BJ (cell line): ENCODE data around the gene CGREF1. TPM values are rescaled to one million over a fixed set of nuclear protein-coding genes. Genes with fewer than 3 reads are reported as not detected.

Experiments used
- CTCF ChIA-PET: fragments of 350-600 bp; formaldehyde crosslinking; extraction: SDS; loops from one replicate; lab custom pipeline; 2021; ENCODE audit warnings: antibody characterized with exemption, inconsistent platforms; lab: Yijun Ruan, JAX
- POLR2A ChIA-PET: fragments of 300-600 bp; sonication (Branson Sonifier 250); formaldehyde crosslinking; extraction: SDS; loops from one replicate; lab custom pipeline; 2021; ENCODE audit warnings: antibody characterized with exemption; lab: Charles Lee
- DNase-seq: peaks from one replicate; pipeline ENCODE4 v3.0.0-alpha.2; 2011; ENCODE audit warnings: low read depth
- H3K27me3 ChIP-seq: 2 replicates; pipeline ENCODE4 v1.6.0; 2011; ENCODE audit warnings: low read length; ENCODE audit not compliant: control insufficient read depth, insufficient read depth
- H3K36me3 ChIP-seq: 2 replicates; pipeline ENCODE4 v1.5.1; 2011; ENCODE audit warnings: low read length; ENCODE audit not compliant: control insufficient read depth, insufficient read depth
- H3K4me3 ChIP-seq: 2 replicates; pipeline ENCODE4 v1.5.1; 2011; ENCODE audit warnings: low read depth, mild to moderate bottlenecking, control low read depth, low read length
- CTCF ChIP-seq: IDR thresholded peaks from 2 replicates; pipeline ENCODE4 v1.5.1; 2011; ENCODE audit warnings: low read depth, mild to moderate bottlenecking, control low read depth, inconsistent platforms, low read length, moderate library complexity; ENCODE audit not compliant: insufficient read depth
- polyA plus RNA-seq: library from polyadenylated mRNA; depleted of rRNA; stranded (reverse); fragments of >200 nt; gene quantifications from 2 replicates; pipeline ENCODE4 v1.2.3, GENCODE V29; 2011

Gene CGREF1
- polyA plus RNA-seq, 1 experiment: 6.9 TPM

- POLR2A ChIA-PET: no interaction called here
- CTCF ChIA-PET: no interaction called here
- DNase-seq: no peak
Measured at GRCh38 chr2:27147935-27148334, 29.0 kb upstream of the CGREF1 start.

GRCh38 chr2:27145682-27146081 lies 26.8 kb upstream of the CGREF1 start:
- ChIA-PET POLR2A (no interaction called here), CTCF (interaction anchor here (0.6 to 1.4 kb wide), 4 partner anchors 12 to 400 kb away, joined by 3 to 5 read pairs (median 4); no protein-coding TSS in a partner anchor)
- TF ChIP-seq CTCF: no peak
- Histone ChIP-seq H3K36me3 (no peaks in the 10 kb centered on the region), H3K4me3 (no peak overlapping the region), H3K27me3 (peaks cover 13% of the 10 kb centered on the region)
- no peak for DNase-seq

More at GRCh38 chr2:27147935-27148334, 29.0 kb upstream of the CGREF1 start:
- Histone ChIP-seq H3K4me3 (no peak overlapping the region), H3K27me3 (peaks cover 14% of the 10 kb centered on the region), H3K36me3 (no peaks in the 10 kb centered on the region)
- TF ChIP-seq CTCF: no peak

- CTCF ChIA-PET: no interaction called here
- Histone ChIP-seq H3K36me3 (no peaks in the 10 kb centered on the region), H3K27me3 (peaks cover 12% of the 10 kb centered on the region), H3K4me3 (no peak overlapping the region)
- no peak for TF ChIP-seq CTCF
- POLR2A ChIA-PET: no interaction called here
- no peak for DNase-seq
Measured at GRCh38 chr2:27143285-27143684, 24.4 kb upstream of the CGREF1 start.

GRCh38 chr2:27139310-27139709 lies 20.4 kb upstream of the CGREF1 start, which contains the start of gene PRR30:
Gene PRR30, minus strand, starts transcription at chr2:27139410. Its CDS starts 1,081 bp downstream, at chr2:27138329.
- Histone ChIP-seq H3K36me3 (no peaks in the 10 kb centered on the region), H3K27me3 (peaks cover 12% of the 10 kb centered on the region), H3K4me3 (no peak within 1 kb of the TSS)
- POLR2A ChIA-PET: no interaction called here
- TF ChIP-seq CTCF: no peak
- no peak for DNase-seq
- CTCF ChIA-PET: interaction anchor here (0.9 to 1.8 kb wide), 2 partner anchors 31 to 52 kb away, joined by 4 to 5 read pairs; no protein-coding TSS in a partner anchor

- TF ChIP-seq CTCF: no peak
- ChIA-PET POLR2A (no interaction called here), CTCF (interaction anchor here (1.8 kb wide), 1 partner anchor 54 kb away, joined by 5 read pairs; no protein-coding TSS in a partner anchor)
- Histone ChIP-seq H3K27me3 (peaks cover 10% of the 10 kb centered on the region), H3K36me3 (no peaks in the 10 kb centered on the region), H3K4me3 (no peak overlapping the region)
- DNase-seq: no peak
Measured at GRCh38 chr2:27138111-27138510, 19.2 kb upstream of the CGREF1 start.
